Activated CD4-positive, alpha-beta T cell treated with anti-CD3 and anti-CD28 coated beads, Interleukin-2, amount 50 U/mL, for 4 hours (primary cell): ENCODE data around the gene ERN1.
A peak's percentile ranks its signal among the peaks of the same experiment; 100 is the strongest.
"Not testable (repeated sequence)": the region's sequence is repeated elsewhere in the genome, so short reads cannot be mapped to it uniquely, and the experiment has no call there.

Experiments
- DNase-seq, 2 experiments: peaks; one replicate each; pipeline ENCODE4 v3.0.0-alpha.2; 2020

ERN1 gene

GRCh38 chr17:64134216-64134970 lies 4.4 kb upstream of the ERN1 start:
- DNase-seq, result no peak

- no peak for DNase-seq
Measured at GRCh38 chr17:64133546-64134215, 3.7 kb upstream of the ERN1 start.

GRCh38 chr17:64131606-64132270 lies 1.8 kb upstream of the ERN1 start:
- no peak for DNase-seq

GRCh38 chr17:64130559-64131001 lies 636 bp upstream of the ERN1 start:
- DNase-seq, result peak; percentile 55

GRCh38 chr17:64129515-64129764 lies 504 bp downstream of the ERN1 start:
- no peak for DNase-seq

GRCh38 chr17:64128787-64129514 lies 993 bp downstream of the ERN1 start:
- peak in 1 of 2 experiments; percentile 8 for DNase-seq

- no peak for DNase-seq
Measured at GRCh38 chr17:64126918-64127317, 3.0 kb downstream of the ERN1 start.

- no peak for DNase-seq
Measured at GRCh38 chr17:64125937-64126336, 4.0 kb downstream of the ERN1 start.

- no peak for DNase-seq
Measured at GRCh38 chr17:64124609-64125008, 5.3 kb downstream of the ERN1 start.

- DNase-seq, result no peak
Measured at GRCh38 chr17:64123114-64123513, 6.8 kb downstream of the ERN1 start.

GRCh38 chr17:64120972-64121786 lies 8.8 kb downstream of the ERN1 start:
- not testable (repeated sequence) for DNase-seq

- DNase-seq, result no peak
Measured at GRCh38 chr17:64120159-64120810, 9.7 kb downstream of the ERN1 start.

- no peak for DNase-seq
Measured at GRCh38 chr17:64117981-64118979, 11.7 kb downstream of the ERN1 start.

- DNase-seq, result peak in 1 of 2 experiments; percentile 9
Measured at GRCh38 chr17:64115822-64116534, 14.0 kb downstream of the ERN1 start.

- no peak for DNase-seq
Measured at GRCh38 chr17:64115043-64115698, 14.8 kb downstream of the ERN1 start.

- no peak for DNase-seq
Measured at GRCh38 chr17:64113006-64113405, 16.9 kb downstream of the ERN1 start.

GRCh38 chr17:64111831-64112230 lies 18.1 kb downstream of the ERN1 start:
- no peak for DNase-seq

- no peak for DNase-seq
Measured at GRCh38 chr17:64110379-64111152, 19.4 kb downstream of the ERN1 start.

- no peak for DNase-seq
Measured at GRCh38 chr17:64109400-64109799, 20.5 kb downstream of the ERN1 start.
